K562 (cell line): ENCODE measurements around the gene PDE9A. TPM values are rescaled to one million over a fixed set of nuclear protein-coding genes. Genes with fewer than 3 reads are reported as not detected.

Experiments
- ATAC-seq: fragments of 200-7000 bp; cut with Tn5 transposase; 3 replicates; pipeline ENCODE4 v1.9.1; 2020; ENCODE audit warnings: moderate library complexity
- BruUV-seq: library from RNA; stranded (reverse); fragments of 400-500 nt; replicated peaks from 2 replicates; lab custom pipeline; 2021; lab: Mats Ljungman, UMichigan
- CTCF ChIA-PET: fragments of 300-600 bp; formaldehyde crosslinking; extraction: SDS; loops from one replicate; lab custom pipeline; 2021; ENCODE audit warnings: low intra/inter-chr PET ratio; lab: Yijun Ruan, JAX
- POLR2A ChIA-PET: fragments of 300-600, 350-650 bp; sonication (Branson Sonifier 250); formaldehyde crosslinking; extraction: SDS; loops from one replicate; lab custom pipeline; 2021; ENCODE audit warnings: antibody characterized with exemption, inconsistent platforms; lab: Yijun Ruan, JAX
- DNase-seq, 4 experiments: peaks; one replicate each; pipeline versions ENCODE4 v3.0.0 to v3.0.0-alpha.2; 2011 to 2018; ENCODE audit warnings: low spot score in 3 of 4, mixed read lengths in 3 of 4; ENCODE audit errors: extremely low read depth in 1 of 4
- FAIRE-seq: peaks from 2 replicates; lab custom pipeline; 2011; peaks lifted over from hg19 to GRCh38; lab: Jason Lieb, UNC
- H2AFZ ChIP-seq: 2 replicates; pipeline ENCODE4 v1.6.0; 2011; ENCODE audit warnings: low read depth, low read length, control low read depth, inconsistent platforms
- H3K27ac ChIP-seq: fragments of 200-600 bp; 3 replicates; pipeline ENCODE4 v1.8.0; 2011; ENCODE audit warnings: low read depth, mild to moderate bottlenecking, control low read depth, inconsistent platforms, low read length, moderate library complexity, mixed read lengths; ENCODE audit errors: extremely low read depth
- H3K27me3 ChIP-seq, 2 experiments: fragments of 300-600 bp in 1 of 2; 2 replicates in 1 of 2; 3 replicates in 1 of 2; pipeline versions ENCODE4 v1.6.0 to v1.8.0; 2011; ENCODE audit warnings: inconsistent platforms in 2 of 2, low read length in 2 of 2, mild to moderate bottlenecking in 1 of 2, mixed read lengths in 1 of 2, moderate library complexity in 1 of 2; ENCODE audit not compliant: control insufficient read depth in 2 of 2, insufficient read depth in 2 of 2
- H3K36me3 ChIP-seq: fragments of 300-600 bp; 3 replicates; pipeline ENCODE4 v1.8.0; 2011; ENCODE audit warnings: mild to moderate bottlenecking, low read length, inconsistent platforms; ENCODE audit not compliant: control insufficient read depth, insufficient read depth
- H3K4me1 ChIP-seq, 2 experiments: fragments of 200-600 bp in 1 of 2; replicated peaks in 1 of 2; 2 replicates in 1 of 2; 3 replicates in 1 of 2; pipeline versions ENCODE4 v1.5.1 to v1.8.0; 2011; ENCODE audit warnings: inconsistent platforms in 2 of 2, low read length in 2 of 2, mild to moderate bottlenecking in 1 of 2, mixed read lengths in 1 of 2, moderate library complexity in 1 of 2; ENCODE audit not compliant: control insufficient read depth in 2 of 2, insufficient read depth in 2 of 2
- H3K4me2 ChIP-seq: 2 replicates; pipeline ENCODE4 v1.6.1; 2011; ENCODE audit warnings: low read length, control low read depth, inconsistent platforms, mixed read lengths; ENCODE audit not compliant: insufficient read depth
- H3K4me3 ChIP-seq: fragments of 200-600 bp; sonication (generic), shearing (Covaris generic); 2 replicates; pipeline ENCODE4 v1.5.1; 2016; ENCODE audit warnings: control low read depth, inconsistent platforms
- H3K79me2 ChIP-seq: fragments of 200-600 bp; 3 replicates; pipeline ENCODE4 v1.8.0; 2011; ENCODE audit warnings: low read length, inconsistent platforms; ENCODE audit not compliant: control insufficient read depth, insufficient read depth
- H3K9ac ChIP-seq, 2 experiments: 2 replicates each; pipeline versions ENCODE4 v1.6.0 to v1.6.1; 2011; ENCODE audit warnings: low read depth in 2 of 2, low read length in 2 of 2, control low read depth in 1 of 2, inconsistent platforms in 1 of 2, mild to moderate bottlenecking in 1 of 2, mixed read lengths in 1 of 2; ENCODE audit not compliant: insufficient read depth in 1 of 2
- H3K9me1 ChIP-seq: one replicate; pipeline ENCODE4 v1.6.0; 2011; ENCODE audit warnings: inconsistent platforms, mild to moderate bottlenecking, low read length, moderate library complexity; ENCODE audit not compliant: control insufficient read depth, insufficient read depth
- H3K9me3 ChIP-seq: replicated peaks from 2 replicates; pipeline ENCODE4 v1.5.1; 2011; ENCODE audit warnings: low read depth, low read length, inconsistent platforms; ENCODE audit not compliant: control insufficient read depth, insufficient read depth
- H4K20me1 ChIP-seq: replicated peaks from 2 replicates; pipeline ENCODE4 v1.6.1; 2011; ENCODE audit warnings: low read length, inconsistent platforms, mixed read lengths; ENCODE audit not compliant: control insufficient read depth, insufficient read depth
- CTCF ChIP-seq, 3 experiments: IDR thresholded peaks in 2 of 3; conservative IDR thresholded peaks in 1 of 3; 2 replicates each; pipeline ENCODE4 v1.5.1; 2011 to 2012; ENCODE audit warnings: low read length in 3 of 3, mild to moderate bottlenecking in 3 of 3, control low read depth in 2 of 3, improper control_type of control experiment in 1 of 3, inconsistent platforms in 1 of 3, low read depth in 1 of 3, mixed read lengths in 1 of 3, moderate library complexity in 1 of 3; ENCODE audit not compliant: insufficient read depth in 2 of 3
- HNRNPLL ChIP-seq: fragments of 200-400 bp; formaldehyde crosslinking; IDR thresholded peaks from 2 replicates; pipeline ENCODE4 v1.6.1; 2017; ENCODE audit warnings: low read length, low read depth, mild to moderate bottlenecking; ENCODE audit not compliant: poor library complexity, severe bottlenecking
- RCOR1 ChIP-seq, 2 experiments: IDR thresholded peaks; 2 replicates each; pipeline ENCODE4 v1.6.1; 2012; ENCODE audit warnings: low read depth in 2 of 2, low read length in 2 of 2, borderline replicate concordance in 1 of 2, improper control_type of control experiment in 1 of 2
- SRF ChIP-seq, 2 experiments: fragments of 250-450, 450-650 bp in 1 of 2; sonication (Bioruptor Pico) in 1 of 2; sonication (generic) in 1 of 2; formaldehyde crosslinking; IDR thresholded peaks; 2 replicates each; pipeline versions ENCODE4 v1.5.0 to v1.5.1; 2020 to 2022; ENCODE audit warnings: mild to moderate bottlenecking in 1 of 2, missing genetic modification reagents in 1 of 2
- U2AF1 ChIP-seq: fragments of 200-400 bp; formaldehyde crosslinking; optimal IDR thresholded peaks from 2 replicates; pipeline ENCODE3; 2017; ENCODE audit warnings: mild to moderate bottlenecking, low read depth, low read length, moderate library complexity
- ZBTB43 ChIP-seq: sonication (generic); formaldehyde crosslinking; IDR thresholded peaks from 2 replicates; pipeline ENCODE4 v1.8.0; 2023; ENCODE audit warnings: mild to moderate bottlenecking, missing genetic modification reagents
- ZNF217 ChIP-seq: sonication (generic); formaldehyde crosslinking; IDR thresholded peaks from 2 replicates; pipeline ENCODE4 v1.8.0; 2022; ENCODE audit warnings: mild to moderate bottlenecking, missing genetic modification reagents
- WGBS: fragments of 100-300 bp; shearing (Covaris generic); methylation state at CpG from one replicate; pipeline ENCODE4 v1.1.6; 2016; ENCODE audit warnings: low coverage, mixed read lengths; ENCODE audit not compliant: insufficient coverage; ENCODE audit errors: missing lambda C conversion rate; 5-methylcytosine and 5-hydroxymethylcytosine counted together
- in situ Hi-C: fragments of 300-500 bp; cut with MboI; formaldehyde crosslinking; loops from 4 replicates; pipeline ENCODE4 v1.15.0; 2018; ENCODE audit warnings: inconsistent platforms, mixed read lengths
- intact Hi-C: fragments of 100-400 bp; cut with micrococcal nuclease; formaldehyde crosslinking; loops from 2 replicates; pipeline ENCODE4 v1.14.2; 2022
- polyA plus RNA-seq, 8 experiments: library from polyadenylated mRNA; depleted of rRNA in 4 of 8; stranded (reverse) in 5 of 8; unstranded in 3 of 8; fragments of >200 nt; fragmentation: Nextera tagmentation in 2 of 8; fragmentation: Illumina TruSeq in 1 of 8; extraction: Ambion mirVana in 2 of 8; extraction: Trizol in 1 of 8; gene quantifications; 2 replicates each; pipeline versions ENCODE4 v1.2.1 to v1.2.3, GENCODE V29; 2011 to 2014; ENCODE audit warnings: inconsistent platforms in 1 of 8, missing spikeins in 1 of 8
- total RNA-seq, 7 experiments: library from RNA; depleted of rRNA in 6 of 7; stranded (reverse); fragments of >200 nt in 6 of 7; fragmentation: Illumina TruSeq in 2 of 7; extraction: Trizol in 2 of 7; gene quantifications; 2 replicates each; pipeline versions ENCODE4 v1.2.1 to v1.2.3, GENCODE V29; 2011 to 2021; ENCODE audit warnings: low replicate concordance in 1 of 7

The PDE9A gene
- total and polyA plus RNA-seq, 9 of the 15 experiments (the other 6 are each of a cell fraction or from before 2014, with no cell fraction given) = 0.07 to 0.27 TPM; not detected in 7

- TF ChIP-seq ZNF217 (CRISPR knock-in tag) = no peak
- TF ChIP-seq HNRNPLL = no peak
- no peak for TF ChIP-seq ZBTB43 (CRISPR knock-in tag)
- TF ChIP-seq RCOR1 (IDR thresholded peaks at IDR 0.05; ENCODE audit: borderline replicate concordance in 1 of 2, low read depth in 2 of 2, low read length in 2 of 2) = no peak
These were observed 51.9 kb downstream of the PDE9A start (continued) for GRCh38 chr21:42705346-42705745.

DNA sequence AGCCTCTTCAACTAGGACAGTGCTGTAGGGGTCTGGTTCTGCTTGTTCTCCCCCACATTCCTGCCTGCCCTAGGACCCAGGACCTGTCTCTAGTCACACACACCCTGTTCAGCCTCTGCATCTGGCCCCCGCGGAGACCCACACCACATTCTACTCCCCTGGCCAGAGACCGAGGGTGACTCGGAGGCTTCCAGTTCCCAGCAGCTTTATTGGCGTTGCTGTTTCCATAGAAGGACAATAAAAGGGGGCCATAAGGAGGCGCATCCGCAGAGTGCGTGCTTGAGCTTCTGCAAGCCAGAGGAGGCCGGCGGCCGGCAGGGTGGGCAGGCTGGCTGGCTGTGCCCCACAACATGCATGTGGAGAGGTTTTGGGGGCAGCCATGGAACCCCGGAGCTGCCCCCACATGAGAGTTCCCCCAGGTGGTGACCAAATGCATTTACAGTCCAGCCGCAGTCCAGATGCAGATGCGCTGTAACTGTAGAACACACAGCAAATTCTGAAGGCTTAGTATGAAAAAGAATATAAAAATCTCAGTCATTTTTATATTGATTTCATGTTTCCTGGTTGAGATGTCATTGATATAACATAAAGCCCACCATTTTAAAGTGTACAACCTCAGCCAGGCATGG lies 52.4 kb downstream of the PDE9A start:
- no TSS peak for BruUV-seq
- H3K4me1 ChIP-seq = no peaks in the 10 kb centered on the region
- ChIA-PET CTCF (no interaction called here), POLR2A (no interaction called here)
- H2AFZ ChIP-seq = no peak overlapping the region
- TF ChIP-seq SRF (CRISPR knock-in tag; IDR thresholded peaks at IDR 0.05) = 0 out of 4 replicates have a peak, but pooled peaks of 1 of the 2 experiments have one; percentile 48
- TF ChIP-seq U2AF1 = no peak
- peak in 1 of 3 experiments; percentile 25; a peak in 1 of 6 replicates for TF ChIP-seq CTCF (IDR thresholded peaks at IDR 0.05 in 2 of 3, conservative IDR thresholded peaks at IDR 0.05 in 1 of 3; ENCODE audit: insufficient read depth in 2 of 3, low read depth in 1 of 3, low read length in 3 of 3)
- H3K36me3 ChIP-seq = no peaks in the 10 kb centered on the region
- in situ Hi-C loops (no loop called here), intact Hi-C loops (loop anchor here (10.0 kb wide), 1 partner anchor 69 kb away; no protein-coding TSS in a partner anchor)
- DNase-seq (no peak), FAIRE-seq (no peak), ATAC-seq (peak; percentile 70)
- H3K79me2 ChIP-seq = no peaks in the 10 kb centered on the region
- H3K9ac ChIP-seq = no peak overlapping the region
- H3K4me3 ChIP-seq = no peak overlapping the region
- no peaks in the 10 kb centered on the region for H3K9me1 ChIP-seq
- no peaks in the 10 kb centered on the region for H3K9me3 ChIP-seq
- no peak overlapping the region for H3K27ac ChIP-seq
- WGBS = 8% methylated on average over 14 of the region's 14 CpGs
- H3K4me2 ChIP-seq = no peak overlapping the region
- no peaks in the 10 kb centered on the region for H4K20me1 ChIP-seq
- H3K27me3 ChIP-seq = peaks cover 51 to 57% of the 10 kb centered on the region in 2 experiments
